HG03342 (cell line): ENCODE results near the gene ASPN.

Experiments used
- ATAC-seq: cut with Tn5 transposase; IDR thresholded peaks from one replicate; pipeline ENCODE4 v1.9.1; 2021; ENCODE audit warnings: mild to moderate bottlenecking, moderate library complexity; ENCODE audit not compliant: unreplicated experiment

ASPN gene

DNA sequence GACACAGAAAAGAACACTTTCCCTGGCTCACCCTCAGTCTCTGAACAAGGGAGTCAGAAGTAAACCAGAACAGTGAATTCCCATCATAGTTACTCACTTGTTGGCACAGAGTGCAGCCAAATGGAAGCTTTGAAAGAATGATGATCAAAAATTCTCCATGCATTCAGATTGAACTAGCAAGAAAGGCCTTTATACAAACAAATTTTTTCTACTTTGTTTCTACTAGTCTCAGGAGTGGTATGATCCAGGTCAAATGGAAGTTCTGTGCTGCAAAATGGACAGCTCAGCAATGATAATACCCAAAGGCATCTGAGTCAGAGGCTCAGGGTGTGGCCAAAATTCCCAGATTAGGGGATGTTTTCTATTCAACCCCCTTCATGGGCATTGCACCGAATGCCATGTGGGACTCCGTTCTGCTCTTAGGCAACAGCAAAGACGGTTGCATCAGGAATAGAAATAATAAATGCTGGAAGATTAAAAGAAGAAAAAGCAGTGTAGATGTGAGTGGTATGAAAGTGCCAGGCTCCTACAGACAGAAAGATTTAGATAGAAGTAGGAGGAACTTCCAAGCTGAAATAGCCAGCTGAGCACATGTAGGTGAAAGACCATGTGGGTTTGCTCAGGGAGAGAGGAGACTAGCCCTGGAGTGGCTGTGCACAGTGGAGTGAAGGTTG, 24.0 kb upstream of the ASPN start:
- no peak for ATAC-seq

DNA sequence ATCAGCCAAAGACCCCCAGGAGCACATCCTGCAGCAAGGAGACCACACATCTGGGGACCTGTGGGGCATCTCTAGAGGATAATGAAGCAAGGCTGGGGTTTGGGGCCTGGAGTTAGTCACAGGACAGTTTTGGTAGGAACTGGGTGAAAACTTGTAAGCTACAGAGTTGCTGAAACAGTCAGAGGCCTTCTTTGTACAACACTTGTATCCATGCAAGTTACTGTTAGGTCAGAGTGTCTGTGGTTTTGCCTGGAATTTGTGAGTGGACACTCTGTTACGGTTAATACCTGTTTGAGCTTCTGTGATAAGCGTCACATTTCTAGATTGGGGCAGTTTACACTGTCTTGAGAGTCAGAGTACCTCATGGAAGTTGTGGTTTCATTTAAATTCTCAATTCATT, 22.6 kb upstream of the ASPN start:
- no peak for ATAC-seq

DNA sequence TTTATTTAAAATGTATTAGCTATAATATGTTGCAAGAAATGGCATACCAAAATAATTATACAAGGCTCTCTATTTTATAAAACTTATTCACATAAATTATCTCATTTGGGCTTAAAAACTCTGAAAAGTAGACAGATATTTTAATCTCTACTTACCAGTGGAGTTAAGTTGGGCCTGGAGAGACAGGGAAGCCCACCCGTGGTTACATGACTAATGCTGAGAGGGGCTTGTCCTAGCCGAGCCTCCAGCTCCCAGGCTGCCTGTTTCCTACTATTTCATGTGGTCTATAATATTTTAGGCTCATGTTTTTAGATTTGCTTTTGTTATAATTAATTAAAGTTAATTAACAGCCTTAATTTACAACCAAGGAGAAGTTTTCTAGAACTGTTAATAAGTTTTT, 20.9 kb upstream of the ASPN start:
- ATAC-seq: no peak

GRCh38 chr9:92501671-92502393, 19.5 kb upstream of the ASPN start:
- no peak for ATAC-seq

- ATAC-seq: no peak
Observed at GRCh38 chr9:92500725-92501124, 18.4 kb upstream of the ASPN start.

DNA sequence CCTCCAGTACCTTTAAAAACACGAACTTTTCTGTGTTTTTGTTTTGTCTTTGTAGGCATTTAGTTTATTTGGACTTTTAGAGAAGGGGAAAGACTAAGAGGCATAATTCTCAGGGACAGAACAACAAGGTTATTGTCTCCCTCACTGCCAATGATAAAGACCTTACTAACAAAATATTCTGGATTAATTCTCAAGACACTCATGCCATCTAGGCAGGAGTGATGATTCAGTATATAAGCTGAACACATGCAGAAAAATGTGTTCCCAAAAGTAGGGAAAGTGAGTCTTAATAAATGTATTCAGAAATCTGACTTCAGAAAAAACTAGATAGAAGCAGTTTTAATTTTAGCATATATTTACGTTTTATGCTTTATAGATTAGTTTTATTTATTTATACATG, 17.4 kb upstream of the ASPN start:
- no peak for ATAC-seq

- no peak for ATAC-seq
Observed at GRCh38 chr9:92496396-92497176, 14.3 kb upstream of the ASPN start.

DNA sequence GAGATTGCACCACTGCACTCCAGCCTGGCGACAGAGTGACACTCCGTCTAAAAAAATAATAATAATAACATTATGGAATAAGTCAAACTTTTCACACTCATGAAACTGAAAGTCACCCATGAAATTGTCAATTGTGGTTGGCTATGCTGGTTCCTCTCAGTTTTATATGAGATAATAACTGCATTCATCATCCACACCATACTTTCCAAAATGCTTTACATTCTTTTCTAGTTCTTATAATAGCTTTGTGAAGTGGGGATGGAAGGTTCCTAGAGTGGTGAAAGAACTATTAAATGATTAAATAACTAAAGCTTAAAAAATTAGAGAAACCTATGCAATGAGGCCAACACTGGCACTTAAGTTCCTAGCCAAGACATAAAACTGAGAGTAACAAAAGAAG, 12.6 kb upstream of the ASPN start:
- ATAC-seq: no peak

- no peak for ATAC-seq
Observed at GRCh38 chr9:92493749-92494387, 11.6 kb upstream of the ASPN start.

DNA sequence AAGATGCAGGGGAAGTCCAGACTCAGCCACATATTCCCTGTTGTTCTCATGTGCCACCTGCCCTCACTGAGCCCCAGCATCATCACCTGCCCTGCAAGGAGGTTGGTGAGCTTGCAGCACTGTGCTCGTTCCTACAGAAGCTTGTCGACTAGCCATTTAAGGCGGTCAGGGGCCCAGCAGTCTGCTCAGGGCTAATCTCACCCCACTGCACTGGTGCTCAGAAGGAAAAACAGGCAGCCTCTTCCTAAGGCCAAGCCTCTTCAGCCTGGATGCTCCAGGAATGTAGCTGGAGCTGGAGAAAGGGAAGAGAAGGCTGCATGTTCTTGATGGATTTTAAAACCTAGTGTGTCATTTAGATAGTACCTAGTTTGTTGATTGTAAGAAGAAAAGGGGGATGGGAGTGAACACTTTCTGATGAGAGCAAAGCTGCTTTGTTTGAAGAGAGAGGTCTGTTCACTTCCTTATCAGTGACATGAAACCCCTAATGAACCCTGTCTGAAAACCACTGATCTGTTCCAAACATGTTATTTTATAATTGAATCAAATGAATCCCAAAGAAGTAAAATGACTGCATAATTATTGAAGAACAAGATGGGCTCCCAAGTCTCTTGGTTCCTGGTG, 10.6 kb upstream of the ASPN start:
- no peak for ATAC-seq

GRCh38 chr9:92488681-92489550, 6.6 kb upstream of the ASPN start:
- no peak for ATAC-seq

GRCh38 chr9:92486371-92486770, 4.1 kb upstream of the ASPN start:
- ATAC-seq: no peak

DNA sequence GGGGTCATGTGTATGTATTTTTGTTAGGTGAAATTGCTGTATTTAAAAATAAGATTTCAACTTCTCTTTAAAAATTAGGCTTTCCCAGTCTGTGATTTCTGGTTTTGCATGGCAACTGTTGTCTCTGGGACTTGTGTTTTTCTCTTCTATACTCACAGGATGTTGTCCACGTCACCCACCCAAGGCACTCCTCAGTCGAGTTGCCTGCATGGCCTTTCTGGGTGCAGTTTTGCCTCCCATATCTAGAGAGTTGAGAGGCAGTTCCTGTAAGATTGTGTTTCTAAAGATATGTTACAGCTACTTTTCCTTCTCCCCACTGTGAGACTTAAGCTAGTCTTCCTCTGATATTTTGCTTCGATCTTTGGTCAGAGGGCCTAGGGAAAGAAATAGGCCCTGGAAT, 2.3 kb upstream of the ASPN start:
- no peak for ATAC-seq

GRCh38 chr9:92483627-92484545, 1.6 kb upstream of the ASPN start:
- no peak for ATAC-seq

GRCh38 chr9:92482805-92483204, 499 bp upstream of the ASPN start:
- no peak for ATAC-seq

GRCh38 chr9:92480986-92481633, 1.2 kb downstream of the ASPN start:
- peak; percentile 58 for ATAC-seq

DNA sequence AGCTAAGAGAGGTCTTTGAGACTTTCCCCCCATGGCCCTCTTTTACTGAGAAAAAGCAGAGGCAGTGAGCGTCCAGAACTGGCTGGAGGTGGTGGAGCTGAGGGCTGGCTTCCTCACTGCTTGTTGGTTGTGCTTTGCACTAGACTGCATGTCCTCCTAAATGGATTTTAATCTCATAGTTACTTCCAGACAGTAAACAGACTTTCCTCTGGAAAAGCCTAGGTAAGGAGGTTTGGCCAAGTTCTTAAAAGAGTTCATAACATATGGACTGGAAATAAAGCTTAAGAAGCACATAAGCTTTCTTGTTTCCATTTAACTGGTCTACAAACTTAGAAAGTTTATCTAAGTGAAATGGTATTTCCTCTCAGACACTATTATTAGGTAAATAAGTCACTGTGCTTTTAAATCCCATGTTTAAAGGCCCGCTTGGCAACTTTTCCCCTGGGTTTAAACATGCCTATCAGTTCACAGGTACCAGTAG, 2.0 kb downstream of the ASPN start:
- ATAC-seq: no peak

GRCh38 chr9:92479346-92479745, 3.0 kb downstream of the ASPN start:
- no peak for ATAC-seq
